Naive B cell (primary cell): Measurements from ENCODE around the gene SDK1. TPM values are rescaled to one million over a fixed set of nuclear protein-coding genes. Genes with fewer than 3 reads are reported as not detected.
A peak's percentile ranks its signal among the peaks of the same experiment; 100 is the strongest.

ENCODE experiments used
- ATAC-seq, 2 donors: fragments of 150-1000 bp; cut with Tn5 transposase; 2 replicates each; pipeline ENCODE4 v1.10.0; 2021; ENCODE audit warnings: low read depth in 2 of 2, mild to moderate bottlenecking in 2 of 2, moderate library complexity in 2 of 2
- DNase-seq: peaks from one replicate; pipeline ENCODE4 v3.0.0; 2022
- H3K27ac Mint-ChIP-seq, 6 donors: one replicate each; pipeline ENCODE4 v1.8.0; 2020 to 2022; ENCODE audit warnings: mild to moderate bottlenecking in 6 of 6, mixed read lengths in 6 of 6, moderate library complexity in 5 of 6, inconsistent platforms in 2 of 6
- H3K27me3 Mint-ChIP-seq, 3 donors: one replicate each; pipeline ENCODE4 v1.8.0; 2021 to 2022; ENCODE audit warnings: mixed read lengths in 3 of 3, mild to moderate bottlenecking in 1 of 3
- H3K36me3 Mint-ChIP-seq, 2 donors: one replicate each; pipeline ENCODE4 v1.8.0; 2020 to 2022; ENCODE audit warnings: mixed read lengths in 2 of 2, inconsistent platforms in 1 of 2, mild to moderate bottlenecking in 1 of 2
- H3K4me1 Mint-ChIP-seq, 3 donors: one replicate each; pipeline ENCODE4 v1.8.0; 2020 to 2022; ENCODE audit warnings: mixed read lengths in 3 of 3, inconsistent platforms in 1 of 3, mild to moderate bottlenecking in 1 of 3, moderate library complexity in 1 of 3
- H3K4me3 Mint-ChIP-seq, 8 donors: one replicate each; pipeline ENCODE4 v1.8.0; 2020 to 2022; ENCODE audit warnings: mild to moderate bottlenecking in 8 of 8, mixed read lengths in 8 of 8, moderate library complexity in 8 of 8, inconsistent platforms in 2 of 8
- H3K9me3 Mint-ChIP-seq, 7 donors: one replicate each; pipeline ENCODE4 v1.8.0; 2020 to 2022; ENCODE audit warnings: mixed read lengths in 7 of 7, mild to moderate bottlenecking in 5 of 7, inconsistent platforms in 2 of 7, moderate library complexity in 1 of 7
- polyA plus RNA-seq, 6 donors: library from polyadenylated mRNA; unstranded; fragments of 300-500 nt; fragmentation: Illumina TruSeq; gene quantifications; one replicate each; pipeline ENCODE4 v1.2.3, GENCODE V29; 2021; ENCODE audit warnings: low read depth in 6 of 6

The SDK1 gene
- polyA plus RNA-seq, 6 donors from 2014 or later = 0.15 to 0.60 (median 0.38) TPM; not detected in 2

DNA sequence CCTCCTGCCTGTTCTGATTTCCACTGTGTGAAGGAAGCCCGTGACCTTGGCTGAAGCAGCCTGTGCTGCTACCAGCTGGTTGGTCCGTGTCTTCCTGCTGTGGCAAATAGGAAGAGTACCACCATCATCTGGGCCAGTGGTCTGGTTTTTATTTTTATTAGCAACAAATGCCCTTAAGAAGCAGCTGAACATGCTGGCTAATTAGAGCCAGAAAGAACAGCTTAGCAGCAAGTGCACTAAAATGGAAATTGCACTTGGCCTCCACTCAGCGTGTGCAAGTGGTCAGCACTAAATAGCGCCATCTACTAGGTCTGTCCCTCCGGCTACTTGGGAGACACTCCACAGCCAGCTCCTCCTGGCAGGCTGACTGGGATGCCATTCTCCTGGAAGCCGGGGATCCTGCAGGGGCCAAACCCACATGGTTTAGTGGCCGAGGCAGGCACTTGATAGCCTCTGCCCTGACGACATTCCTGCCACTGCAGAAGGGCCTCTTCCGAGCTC, 690.7 kb downstream of the SDK1 start:
- peaks cover 0 to 7% of the 10 kb centered on the region in 2 donors for H3K36me3 Mint-ChIP-seq
- ATAC-seq (no peak), DNase-seq (no peak)
- H3K9me3 Mint-ChIP-seq = peaks cover 0 to 5% (median 0%) of the 10 kb centered on the region in 7 donors
- H3K27me3 Mint-ChIP-seq = peaks cover 0 to 13% (median 0%) of the 10 kb centered on the region in 3 donors
- H3K27ac Mint-ChIP-seq = no peak overlapping the region
- H3K4me3 Mint-ChIP-seq = no peak overlapping the region
- no peaks in the 10 kb centered on the region for H3K4me1 Mint-ChIP-seq

DNA sequence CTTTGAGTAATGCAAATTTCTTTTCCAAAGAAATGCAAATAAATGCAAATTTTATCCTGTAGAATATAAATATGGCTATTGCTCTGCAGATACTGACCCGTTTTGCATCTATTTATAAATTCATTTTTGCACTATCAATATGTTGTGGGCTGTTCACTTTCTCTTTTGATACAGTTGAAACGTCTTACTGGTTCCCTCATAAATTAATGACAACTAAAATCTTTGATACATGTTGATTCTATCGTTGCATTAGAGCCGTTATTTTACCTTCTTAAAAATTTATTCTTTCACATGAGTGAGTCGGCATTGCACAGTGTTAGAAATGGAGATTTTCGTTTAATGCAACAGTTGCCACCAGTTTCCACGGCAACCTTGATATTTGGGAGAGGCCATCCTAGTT, 691.8 kb downstream of the SDK1 start:
- peaks cover 0 to 5% (median 0%) of the 10 kb centered on the region in 7 donors for H3K9me3 Mint-ChIP-seq
- peaks cover 0 to 7% of the 10 kb centered on the region in 2 donors for H3K36me3 Mint-ChIP-seq
- no peaks in the 10 kb centered on the region for H3K4me1 Mint-ChIP-seq
- DNase-seq (no peak), ATAC-seq (no peak)
- H3K27me3 Mint-ChIP-seq = peaks cover 0 to 13% (median 0%) of the 10 kb centered on the region in 3 donors
- H3K4me3 Mint-ChIP-seq = no peak overlapping the region
- H3K27ac Mint-ChIP-seq = no peak overlapping the region

DNA sequence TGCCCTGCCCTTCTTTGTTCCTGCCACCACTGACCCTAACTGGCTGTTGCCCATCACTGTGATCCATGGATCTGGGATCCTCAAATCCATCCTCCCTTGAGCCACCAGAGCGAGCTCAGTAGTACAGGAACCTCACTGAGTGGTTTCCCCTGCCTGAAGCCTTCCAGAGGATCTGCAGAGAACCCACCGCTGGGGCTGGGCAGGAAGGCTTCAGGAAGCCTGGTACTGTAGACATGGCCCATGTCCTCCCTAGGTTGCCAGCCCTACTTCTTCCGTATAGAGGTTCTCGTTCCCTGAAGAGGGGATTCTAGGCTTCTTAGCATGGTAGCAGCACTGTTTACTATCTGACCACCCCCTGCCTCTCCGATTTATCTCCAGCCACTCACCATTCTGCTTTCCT, 693.7 kb downstream of the SDK1 start:
- H3K27ac Mint-ChIP-seq = no peak overlapping the region
- H3K9me3 Mint-ChIP-seq = peaks cover 0 to 5% (median 0%) of the 10 kb centered on the region in 7 donors
- ATAC-seq = no peak
- no peak for DNase-seq
- peaks cover 0 to 2% of the 10 kb centered on the region in 2 donors for H3K36me3 Mint-ChIP-seq
- peaks cover 0 to 20% (median 0%) of the 10 kb centered on the region in 3 donors for H3K27me3 Mint-ChIP-seq
- H3K4me1 Mint-ChIP-seq = no peaks in the 10 kb centered on the region
- H3K4me3 Mint-ChIP-seq = no peak overlapping the region

DNA sequence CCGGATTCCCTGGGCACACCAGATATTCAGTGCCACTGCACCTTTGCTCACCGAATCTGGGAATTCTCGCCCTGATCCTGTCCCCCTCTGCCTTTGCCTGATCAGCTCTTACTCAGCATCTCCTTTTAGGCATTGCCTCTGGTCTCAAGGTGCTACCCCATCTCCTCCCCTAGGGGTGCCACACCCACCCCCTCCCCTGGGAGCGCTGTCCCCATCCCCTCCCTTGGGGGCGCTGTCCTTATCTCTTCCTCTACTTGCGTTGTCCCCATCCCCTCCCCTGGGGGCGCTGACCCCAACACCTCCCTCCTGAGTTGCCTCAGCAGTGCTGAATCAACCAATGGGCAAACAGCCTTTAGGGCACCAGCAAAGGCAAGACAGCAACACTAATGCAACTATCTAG, 694.1 kb downstream of the SDK1 start:
- H3K4me1 Mint-ChIP-seq = no peaks in the 10 kb centered on the region
- H3K27ac Mint-ChIP-seq = no peak overlapping the region
- H3K4me3 Mint-ChIP-seq = no peak overlapping the region
- no peak for DNase-seq
- no peaks in the 10 kb centered on the region for H3K36me3 Mint-ChIP-seq
- H3K27me3 Mint-ChIP-seq = peaks cover 0 to 20% (median 0%) of the 10 kb centered on the region in 3 donors
- peaks cover 0 to 5% (median 0%) of the 10 kb centered on the region in 7 donors for H3K9me3 Mint-ChIP-seq
- peak in 1 of 2 donors; percentile 23 for ATAC-seq

DNA sequence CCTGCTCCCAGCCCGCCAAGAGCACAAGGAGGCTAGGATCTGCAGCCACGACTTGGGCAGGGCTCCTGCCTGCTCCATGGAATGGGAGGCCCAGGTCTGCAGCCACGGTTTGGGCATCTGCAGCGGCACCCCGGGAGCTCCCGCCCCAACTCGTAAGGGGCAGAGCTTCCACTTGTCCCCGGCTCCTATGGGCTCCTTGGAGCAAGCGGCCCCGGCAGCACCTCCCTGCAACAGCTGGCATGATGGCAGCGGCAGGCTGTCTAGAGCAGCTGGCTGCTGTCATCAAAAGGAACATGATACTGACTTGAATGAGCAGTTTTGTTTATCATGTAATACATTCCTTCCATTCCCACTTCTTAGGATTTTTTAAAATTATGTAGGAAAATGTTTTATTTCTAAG, 697.0 kb downstream of the SDK1 start:
- no peaks in the 10 kb centered on the region for H3K4me1 Mint-ChIP-seq
- no peaks in the 10 kb centered on the region for H3K36me3 Mint-ChIP-seq
- no peak for ATAC-seq
- no peak for DNase-seq
- H3K9me3 Mint-ChIP-seq = peaks cover 0 to 5% (median 0%) of the 10 kb centered on the region in 7 donors
- H3K4me3 Mint-ChIP-seq = no peak overlapping the region
- H3K27ac Mint-ChIP-seq = no peak overlapping the region
- peaks cover 0 to 24% (median 2%) of the 10 kb centered on the region in 3 donors for H3K27me3 Mint-ChIP-seq

DNA sequence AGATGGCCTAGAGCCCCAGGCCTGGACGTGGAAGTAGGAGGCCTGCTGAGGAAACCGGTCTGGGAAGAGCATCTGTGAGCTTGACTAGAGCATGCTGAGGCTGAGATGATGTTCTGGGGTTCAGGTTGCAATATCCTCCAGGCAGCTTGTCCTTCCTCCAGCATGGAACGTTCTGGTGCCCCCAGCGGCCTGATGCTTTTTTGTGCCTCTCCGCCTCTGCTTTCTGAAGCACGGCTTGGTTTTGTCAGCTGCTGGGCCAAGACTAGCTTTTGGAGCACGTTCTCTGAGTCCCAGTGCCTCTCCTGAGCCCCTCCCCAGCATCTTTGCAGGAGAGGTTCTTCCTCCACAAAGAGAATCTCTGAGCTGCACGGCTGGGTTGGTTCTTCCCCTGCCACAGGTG, 699.1 kb downstream of the SDK1 start:
- Mint-ChIP-seq H3K4me1 (no peaks in the 10 kb centered on the region), H3K27me3 (peaks cover 0 to 22% (median 8%) of the 10 kb centered on the region in 3 donors), H3K9me3 (no peaks in the 10 kb centered on the region), H3K27ac (no peak overlapping the region), H3K4me3 (no peak overlapping the region), H3K36me3 (no peaks in the 10 kb centered on the region)
- ATAC-seq (no peak), DNase-seq (no peak)

DNA sequence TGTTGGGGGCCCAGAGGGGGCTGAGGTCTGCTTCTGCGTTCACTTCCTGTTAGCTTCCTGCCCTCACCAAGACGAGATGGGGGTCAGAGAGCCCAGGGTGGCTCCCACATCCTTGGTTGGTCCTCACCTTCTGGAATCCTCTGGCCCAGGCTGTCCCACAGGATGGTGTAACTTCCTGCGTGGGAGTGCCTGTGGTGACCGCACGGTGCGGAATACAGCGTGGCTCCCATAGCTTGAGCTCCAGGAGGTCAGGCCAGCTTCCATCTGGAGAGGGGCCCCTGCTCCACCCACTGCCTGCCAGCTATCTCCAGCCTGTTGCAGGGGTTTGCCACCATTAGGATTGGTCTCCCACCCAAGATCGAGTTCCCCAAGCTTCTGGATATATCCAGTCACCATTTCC, 699.9 kb downstream of the SDK1 start:
- no peak overlapping the region for H3K27ac Mint-ChIP-seq
- H3K4me1 Mint-ChIP-seq = no peaks in the 10 kb centered on the region
- no peaks in the 10 kb centered on the region for H3K9me3 Mint-ChIP-seq
- H3K36me3 Mint-ChIP-seq = no peaks in the 10 kb centered on the region
- no peak overlapping the region for H3K4me3 Mint-ChIP-seq
- no peak for DNase-seq
- ATAC-seq = no peak
- H3K27me3 Mint-ChIP-seq = peaks cover 0 to 16% (median 8%) of the 10 kb centered on the region in 3 donors

DNA sequence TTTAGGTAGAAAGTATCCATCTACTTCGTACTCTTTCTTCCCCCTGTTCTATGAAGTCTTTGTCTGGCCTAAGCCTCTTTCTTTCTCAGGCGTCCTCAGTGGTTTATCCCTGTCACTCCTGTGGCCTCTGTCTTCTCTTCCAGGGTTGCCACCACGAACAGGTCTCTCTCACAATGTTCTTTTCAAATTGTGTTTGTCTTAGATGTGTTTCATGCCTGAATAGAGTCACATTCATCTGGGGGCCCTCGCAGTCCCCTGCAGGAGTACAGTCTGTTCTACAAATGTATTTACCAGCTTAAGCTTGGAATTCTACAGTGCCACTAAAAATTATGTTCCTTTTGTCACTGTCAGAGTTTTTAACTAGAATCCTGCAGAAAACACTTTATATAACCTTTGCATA, 700.7 kb downstream of the SDK1 start:
- DNase-seq = no peak
- H3K9me3 Mint-ChIP-seq = no peaks in the 10 kb centered on the region

DNA sequence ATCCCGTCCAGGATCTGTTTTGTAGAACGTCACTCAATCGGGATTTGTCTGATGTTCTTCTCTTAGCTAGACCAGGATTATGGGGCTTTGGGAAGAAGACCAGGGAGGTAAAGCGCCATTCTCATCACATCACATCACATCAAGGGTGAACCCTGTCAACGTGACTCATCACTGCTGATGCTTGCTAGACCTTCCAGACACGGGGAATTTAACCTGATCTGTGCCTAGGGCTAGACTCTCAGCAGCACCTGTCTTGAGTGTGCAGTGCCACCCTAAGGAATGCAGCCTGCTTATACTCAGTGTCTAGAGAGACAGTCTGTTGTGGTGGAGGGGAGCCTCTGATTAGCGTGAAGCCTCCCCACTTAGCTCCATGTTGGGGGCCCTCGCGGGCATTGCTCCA, 702.5 kb downstream of the SDK1 start:
- no peak for ATAC-seq
- no peaks in the 10 kb centered on the region for H3K4me1 Mint-ChIP-seq
- no peaks in the 10 kb centered on the region for H3K36me3 Mint-ChIP-seq
- H3K27me3 Mint-ChIP-seq = peaks cover 0 to 21% (median 8%) of the 10 kb centered on the region in 3 donors
- no peaks in the 10 kb centered on the region for H3K9me3 Mint-ChIP-seq
- H3K4me3 Mint-ChIP-seq = no peak overlapping the region
- no peak for DNase-seq
- no peak overlapping the region for H3K27ac Mint-ChIP-seq

More for the DNA sequence above, 700.7 kb downstream of the SDK1 start:
- Mint-ChIP-seq H3K4me1 (no peaks in the 10 kb centered on the region), H3K36me3 (no peaks in the 10 kb centered on the region), H3K4me3 (no peak overlapping the region), H3K27ac (no peak overlapping the region), H3K27me3 (peaks cover 0 to 16% (median 8%) of the 10 kb centered on the region in 3 donors)
- ATAC-seq = no peak

DNA sequence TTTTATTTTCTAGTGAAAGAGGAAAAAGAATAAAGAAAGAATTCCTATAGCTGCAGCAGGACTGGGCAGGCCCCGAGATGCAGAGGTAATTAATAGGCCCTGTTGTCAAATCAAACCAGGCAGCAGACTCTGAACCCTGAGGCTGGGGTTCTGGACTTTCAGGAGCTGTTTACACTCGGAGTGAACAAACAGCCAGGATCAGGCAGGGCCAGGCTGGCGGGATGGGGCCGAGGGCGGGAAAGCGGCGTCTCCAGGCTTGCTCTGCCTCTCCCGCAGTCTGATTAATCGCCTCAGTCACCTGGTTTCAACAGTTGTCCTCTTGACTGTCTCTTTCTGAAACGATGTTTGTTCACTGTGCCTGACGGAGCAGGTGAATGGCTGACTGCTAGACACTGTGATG, 705.6 kb downstream of the SDK1 start:
- Mint-ChIP-seq H3K4me3 (no peak overlapping the region), H3K36me3 (no peaks in the 10 kb centered on the region), H3K27me3 (peaks cover 0 to 18% (median 8%) of the 10 kb centered on the region in 3 donors), H3K27ac (no peak overlapping the region), H3K4me1 (no peaks in the 10 kb centered on the region), H3K9me3 (no peaks in the 10 kb centered on the region)
- DNase-seq = no peak
- no peak for ATAC-seq

DNA sequence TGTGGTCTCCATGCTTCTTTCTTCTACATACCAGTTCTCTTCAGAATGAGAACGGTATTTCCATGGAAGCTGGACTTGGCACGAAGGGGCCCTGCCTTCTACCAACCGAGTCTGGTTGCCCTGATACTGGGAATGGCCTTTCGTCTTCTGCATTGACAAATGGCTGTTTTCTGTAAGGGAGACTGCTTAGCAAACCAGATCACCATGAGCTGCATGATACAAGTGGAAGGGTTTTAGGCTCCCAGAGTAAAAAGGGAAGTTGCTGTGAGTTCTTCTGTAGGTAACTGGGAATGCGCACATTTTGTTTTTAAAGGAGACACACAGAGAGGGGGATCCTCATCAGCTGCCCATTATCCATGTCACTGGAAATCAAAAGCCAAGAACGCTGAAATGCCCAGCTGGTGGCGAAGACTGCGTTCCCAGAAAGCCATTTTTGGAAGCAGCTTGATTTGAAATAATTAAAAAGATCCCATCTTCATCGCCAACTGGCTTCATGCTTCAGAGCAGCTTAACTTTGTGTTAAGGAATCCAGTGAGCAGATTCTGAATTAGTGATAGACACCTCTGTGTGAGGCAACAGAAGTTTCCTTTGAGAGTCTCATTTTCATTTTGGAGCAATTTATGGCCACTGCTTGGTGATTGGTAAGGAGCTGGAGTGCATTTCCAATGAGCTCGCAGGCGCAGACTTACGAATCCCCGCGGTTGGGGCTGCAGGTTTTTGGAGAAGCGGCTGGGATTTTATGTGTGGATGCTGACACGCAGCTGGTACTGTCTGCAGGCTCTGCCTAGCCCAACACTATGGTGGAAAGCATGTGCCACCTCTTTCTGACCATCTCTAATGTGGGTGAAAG, 708.4 kb downstream of the SDK1 start:
- Mint-ChIP-seq H3K4me1 (no peaks in the 10 kb centered on the region), H3K27ac (no peak overlapping the region), H3K27me3 (peaks cover 5 to 21% (median 9%) of the 10 kb centered on the region in 3 donors), H3K9me3 (peaks cover 0 to 4% (median 0%) of the 10 kb centered on the region in 7 donors), H3K4me3 (no peak overlapping the region), H3K36me3 (peaks cover 0 to 8% of the 10 kb centered on the region in 2 donors)
- no peak for ATAC-seq
- DNase-seq = no peak

DNA sequence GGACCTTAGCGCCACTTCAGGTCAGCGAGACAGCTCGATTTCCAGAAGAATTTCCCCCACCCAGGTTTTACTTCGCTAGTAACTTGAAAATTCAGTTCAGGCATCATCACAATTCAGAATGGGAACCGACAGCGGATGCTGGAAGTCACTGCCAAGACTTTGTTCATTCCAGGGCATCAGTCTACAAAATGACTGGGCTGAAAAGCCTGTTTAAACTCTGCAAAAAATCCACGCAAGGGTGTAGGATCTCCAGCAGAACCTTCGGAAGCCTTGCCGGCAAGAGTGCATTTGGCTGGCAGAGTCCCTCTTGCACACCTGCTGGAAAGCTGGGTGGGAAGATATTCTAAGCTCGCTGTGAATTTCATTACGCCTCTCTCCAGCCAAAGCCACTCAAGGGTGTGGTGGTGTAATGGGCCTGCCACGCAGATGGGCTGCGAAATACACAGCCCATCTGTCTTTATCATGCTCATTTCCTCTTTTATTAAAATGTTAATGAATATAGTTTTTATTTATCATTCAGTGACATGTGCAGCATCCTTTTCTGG, 709.1 kb downstream of the SDK1 start:
- Mint-ChIP-seq H3K36me3 (peaks cover 0 to 8% of the 10 kb centered on the region in 2 donors), H3K9me3 (peaks cover 0 to 4% (median 0%) of the 10 kb centered on the region in 7 donors), H3K27ac (no peak overlapping the region), H3K4me3 (no peak overlapping the region), H3K27me3 (peaks cover 5 to 21% (median 9%) of the 10 kb centered on the region in 3 donors), H3K4me1 (no peaks in the 10 kb centered on the region)
- no peak for ATAC-seq
- DNase-seq = no peak

DNA sequence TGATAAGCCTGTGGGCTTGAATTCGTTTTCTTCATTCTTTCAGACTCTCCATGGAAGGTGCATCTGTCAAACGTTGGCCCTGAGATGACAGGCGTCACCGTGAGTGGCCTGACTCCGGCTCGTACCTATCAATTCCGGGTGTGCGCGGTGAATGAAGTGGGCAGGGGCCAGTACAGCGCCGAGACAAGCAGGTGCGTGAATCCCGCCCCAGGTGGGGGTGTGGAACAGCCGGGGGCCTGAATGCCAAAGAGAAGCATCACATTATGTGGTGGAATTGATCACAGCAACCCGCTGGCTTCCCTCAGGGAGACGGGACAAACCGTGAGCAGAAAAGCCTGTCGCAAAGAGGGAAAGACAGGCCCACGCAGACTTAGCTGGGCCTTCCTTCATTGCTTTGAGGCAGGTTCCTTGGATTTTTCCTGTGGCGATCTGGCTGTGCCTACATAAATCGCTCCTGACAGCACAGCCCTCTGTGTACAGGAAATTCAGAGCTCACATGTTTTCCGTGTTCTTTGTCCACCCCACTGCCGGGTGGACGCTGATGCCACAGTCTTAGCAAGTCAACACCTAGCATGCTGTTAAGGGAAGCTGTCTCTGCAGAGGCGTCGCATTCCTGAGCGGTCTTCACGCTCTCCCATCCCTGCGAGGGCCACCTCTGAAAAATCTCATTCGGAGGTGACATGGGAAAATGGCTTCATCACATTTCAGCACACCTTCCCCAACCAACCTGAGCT, 710.0 kb downstream of the SDK1 start:
- peak overlapping the region in 1 of 6 donors; percentile 30 for H3K27ac Mint-ChIP-seq

More for the DNA sequence above, 710.0 kb downstream of the SDK1 start:
- Mint-ChIP-seq H3K27me3 (peaks cover 5 to 27% (median 16%) of the 10 kb centered on the region in 3 donors), H3K4me3 (no peak overlapping the region), H3K36me3 (peaks cover 0 to 8% of the 10 kb centered on the region in 2 donors), H3K4me1 (no peaks in the 10 kb centered on the region), H3K9me3 (peaks cover 0 to 4% (median 0%) of the 10 kb centered on the region in 7 donors)
- ATAC-seq (no peak), DNase-seq (no peak)
